Adrenal gland (tissue), 5 donors: ENCODE results near the gene STARD13.

Experiments used
- POLR2A ChIP-seq, 2 donors: fragments of 450-650 bp; IDR thresholded peaks; one replicate each; pipeline ENCODE4 v1.6.1; 2017; ENCODE audit warnings: antibody characterized with exemption in 2 of 2, mild to moderate bottlenecking in 2 of 2, moderate library complexity in 1 of 2
- TF ChIP-seq, protein P1 (sequence below), 6 experiments: fragments of 450-650 bp in 4 of 6; fragments of 200-600 bp in 2 of 6; sonication (generic) in 1 of 6; IDR thresholded peaks; 1 replicate in 5 of 6; 2 replicates in 1 of 6; pipeline versions ENCODE4 v1.5.1 to v1.8.0; 2016 to 2021; ENCODE audit warnings: antibody characterized with exemption in 6 of 6, mild to moderate bottlenecking in 2 of 6, moderate library complexity in 1 of 6
- donor health status: DM: no; HTN: no; CAD: no.

DNA sequence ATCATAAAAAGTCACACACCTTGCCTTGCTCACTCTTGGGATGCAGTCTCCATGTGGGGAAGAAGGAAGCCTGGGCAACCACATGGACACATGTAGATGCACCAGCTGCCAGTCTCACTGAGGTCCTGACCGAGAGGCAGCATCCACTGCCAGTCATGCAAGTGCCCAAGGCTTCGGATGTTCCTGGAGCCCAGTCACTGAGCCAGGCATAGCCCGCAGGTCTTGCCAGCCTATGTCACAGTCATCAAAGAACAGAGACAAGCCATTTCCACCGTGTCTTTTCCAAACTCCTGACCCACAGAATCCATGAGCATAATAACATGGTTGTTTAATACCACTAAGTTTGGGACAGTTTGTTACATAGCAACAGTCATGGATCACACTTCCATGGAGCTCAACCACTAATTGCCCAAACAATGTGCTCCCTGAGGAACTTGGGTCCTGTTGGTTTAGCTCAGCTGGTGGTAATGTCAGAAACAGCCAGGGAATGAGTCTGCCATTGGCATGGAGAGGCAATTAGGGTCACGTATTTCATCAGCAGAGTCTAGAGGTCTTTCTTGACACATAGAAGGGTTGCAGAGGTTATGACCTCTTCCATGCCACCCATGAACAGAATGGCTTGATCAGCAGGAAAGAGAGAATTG lies 21.5 kb downstream of the STARD13 start:
- TF ChIP-seq, protein P1, sequence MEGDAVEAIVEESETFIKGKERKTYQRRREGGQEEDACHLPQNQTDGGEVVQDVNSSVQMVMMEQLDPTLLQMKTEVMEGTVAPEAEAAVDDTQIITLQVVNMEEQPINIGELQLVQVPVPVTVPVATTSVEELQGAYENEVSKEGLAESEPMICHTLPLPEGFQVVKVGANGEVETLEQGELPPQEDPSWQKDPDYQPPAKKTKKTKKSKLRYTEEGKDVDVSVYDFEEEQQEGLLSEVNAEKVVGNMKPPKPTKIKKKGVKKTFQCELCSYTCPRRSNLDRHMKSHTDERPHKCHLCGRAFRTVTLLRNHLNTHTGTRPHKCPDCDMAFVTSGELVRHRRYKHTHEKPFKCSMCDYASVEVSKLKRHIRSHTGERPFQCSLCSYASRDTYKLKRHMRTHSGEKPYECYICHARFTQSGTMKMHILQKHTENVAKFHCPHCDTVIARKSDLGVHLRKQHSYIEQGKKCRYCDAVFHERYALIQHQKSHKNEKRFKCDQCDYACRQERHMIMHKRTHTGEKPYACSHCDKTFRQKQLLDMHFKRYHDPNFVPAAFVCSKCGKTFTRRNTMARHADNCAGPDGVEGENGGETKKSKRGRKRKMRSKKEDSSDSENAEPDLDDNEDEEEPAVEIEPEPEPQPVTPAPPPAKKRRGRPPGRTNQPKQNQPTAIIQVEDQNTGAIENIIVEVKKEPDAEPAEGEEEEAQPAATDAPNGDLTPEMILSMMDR (IDR thresholded peaks at IDR 0.05) = no peak
- TF ChIP-seq POLR2A (IDR thresholded peaks at IDR 0.05) = no peak
